Vagina (tissue), 2 donors: ENCODE results near the gene ANTXR1.

Source experiments
- POLR2AphosphoS5 ChIP-seq, 2 donors: sonication (generic); formaldehyde crosslinking; IDR thresholded peaks; one replicate each; pipeline ENCODE4 v1.9.0; 2017; ENCODE audit warnings: antibody characterized with exemption in 2 of 2, mild to moderate bottlenecking in 2 of 2, low read depth in 1 of 2; ENCODE audit not compliant: insufficient read depth in 1 of 2
- TF ChIP-seq, protein P1 (sequence below), 3 experiments: fragments of 450-650 bp in 2 of 3; fragments of 200-600 bp in 1 of 3; sonication (generic) in 1 of 3; IDR thresholded peaks; one replicate each; pipeline ENCODE4 v1.5.1; 2017 to 2019; ENCODE audit warnings: antibody characterized with exemption in 3 of 3, mild to moderate bottlenecking in 2 of 3, moderate library complexity in 2 of 3

DNA sequence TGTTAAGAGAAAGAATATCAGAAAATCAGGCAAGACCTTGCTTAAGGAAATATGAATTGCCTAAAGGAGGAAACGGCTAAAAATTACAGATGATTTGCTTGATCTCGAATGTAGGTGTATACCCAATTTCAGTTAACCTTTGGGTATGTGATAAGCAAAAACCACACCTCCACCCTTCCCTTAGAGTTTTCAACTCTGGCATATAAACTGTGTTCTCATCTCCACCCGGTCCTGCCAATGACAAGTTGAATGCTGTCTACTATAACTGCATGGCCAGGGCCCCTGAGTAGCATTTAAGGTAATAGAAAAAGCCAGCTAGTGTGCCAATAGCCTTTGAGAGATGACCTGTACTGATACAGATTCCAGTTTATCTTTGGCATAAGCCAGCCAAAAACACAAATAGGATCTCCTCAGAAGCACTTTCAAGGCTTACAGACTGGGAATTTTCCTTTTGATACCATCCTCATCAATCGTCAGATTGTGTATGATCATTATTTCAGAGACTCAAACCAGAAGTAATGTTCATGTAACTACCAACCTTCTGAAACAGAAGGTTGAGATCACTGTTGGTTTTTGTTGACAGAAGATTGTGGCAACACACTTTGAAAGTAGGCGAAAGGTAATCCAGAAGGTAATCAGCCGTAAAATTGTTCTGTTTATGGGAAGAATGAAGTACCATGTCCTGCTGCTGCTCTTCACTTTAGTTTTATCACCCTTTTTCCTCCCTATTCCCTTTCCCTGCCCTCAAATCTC, 211.0 kb downstream of the ANTXR1 start:
- TF ChIP-seq, protein P1, sequence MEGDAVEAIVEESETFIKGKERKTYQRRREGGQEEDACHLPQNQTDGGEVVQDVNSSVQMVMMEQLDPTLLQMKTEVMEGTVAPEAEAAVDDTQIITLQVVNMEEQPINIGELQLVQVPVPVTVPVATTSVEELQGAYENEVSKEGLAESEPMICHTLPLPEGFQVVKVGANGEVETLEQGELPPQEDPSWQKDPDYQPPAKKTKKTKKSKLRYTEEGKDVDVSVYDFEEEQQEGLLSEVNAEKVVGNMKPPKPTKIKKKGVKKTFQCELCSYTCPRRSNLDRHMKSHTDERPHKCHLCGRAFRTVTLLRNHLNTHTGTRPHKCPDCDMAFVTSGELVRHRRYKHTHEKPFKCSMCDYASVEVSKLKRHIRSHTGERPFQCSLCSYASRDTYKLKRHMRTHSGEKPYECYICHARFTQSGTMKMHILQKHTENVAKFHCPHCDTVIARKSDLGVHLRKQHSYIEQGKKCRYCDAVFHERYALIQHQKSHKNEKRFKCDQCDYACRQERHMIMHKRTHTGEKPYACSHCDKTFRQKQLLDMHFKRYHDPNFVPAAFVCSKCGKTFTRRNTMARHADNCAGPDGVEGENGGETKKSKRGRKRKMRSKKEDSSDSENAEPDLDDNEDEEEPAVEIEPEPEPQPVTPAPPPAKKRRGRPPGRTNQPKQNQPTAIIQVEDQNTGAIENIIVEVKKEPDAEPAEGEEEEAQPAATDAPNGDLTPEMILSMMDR (IDR thresholded peaks at IDR 0.05), result no peak
- no peak for TF ChIP-seq POLR2AphosphoS5 (IDR thresholded peaks at IDR 0.05; ENCODE audit: insufficient read depth in 1 of 2, low read depth in 1 of 2)
